ENCODE results near the gene VSTM4.
A peak's percentile ranks its signal among the peaks of the same experiment; 100 is the strongest.

Gene VSTM4

GRCh38 chr10:49115015-49115795 is at the start of gene VSTM4:
Gene VSTM4, minus strand, starts transcription at chr10:49115522. Its CDS starts 37 bp downstream, at chr10:49115485.
- Mint-ChIP-seq H3K4me3 (peak within 1 kb of the TSS; percentile 64 to 73), H3K4me1 (no peaks in the 10 kb centered on the region), H3K27ac (no peak within 1 kb of the TSS), H3K27me3 (peaks cover 7 to 25% of the 10 kb centered on the region in 2 donors), H3K9me3 (no peaks in the 10 kb centered on the region), H3K36me3 (peaks cover 0 to 2% of the 10 kb centered on the region in 2 donors)
- ATAC-seq (replicated peaks) (peak; percentile 62 to 65), DNase-seq (no peak)

- Mint-ChIP-seq H3K4me3 (no peak overlapping the region), H3K27ac (no peak overlapping the region), H3K9me3 (no peaks in the 10 kb centered on the region), H3K27me3 (no peaks in the 10 kb centered on the region), H3K4me1 (peaks cover 32 to 40% of the 10 kb centered on the region in 2 donors), H3K36me3 (peaks cover 54 to 81% of the 10 kb centered on the region in 2 donors)
- DNase-seq, result no peak
- ATAC-seq (replicated peaks), result peak; percentile 87
Observed at GRCh38 chr10:49164559-49165188, 49.4 kb upstream of the VSTM4 start.

- DNase-seq, result no peak
- no peaks in the 10 kb centered on the region for H3K9me3 Mint-ChIP-seq
- no peaks in the 10 kb centered on the region for H3K27me3 Mint-ChIP-seq
- peaks cover 29 to 35% of the 10 kb centered on the region in 2 donors for H3K4me1 Mint-ChIP-seq
- peaks cover 58 to 80% of the 10 kb centered on the region in 2 donors for H3K36me3 Mint-ChIP-seq
- no peak overlapping the region for H3K4me3 Mint-ChIP-seq
- no peak overlapping the region for H3K27ac Mint-ChIP-seq
- no peak for ATAC-seq (replicated peaks)
Observed at GRCh38 chr10:49163741-49164140, 48.4 kb upstream of the VSTM4 start.

GRCh38 chr10:49162761-49163310 is 47.5 kb upstream of the VSTM4 start:
- H3K36me3 Mint-ChIP-seq, result peaks cover 58 to 75% of the 10 kb centered on the region in 2 donors
- H3K27me3 Mint-ChIP-seq, result no peaks in the 10 kb centered on the region
- peaks cover 26 to 29% of the 10 kb centered on the region in 2 donors for H3K4me1 Mint-ChIP-seq
- peak overlapping the region; percentile 43 for H3K27ac Mint-ChIP-seq
- DNase-seq (no peak), ATAC-seq (replicated peaks) (no peak)
- no peaks in the 10 kb centered on the region for H3K9me3 Mint-ChIP-seq
- no peak overlapping the region for H3K4me3 Mint-ChIP-seq

GRCh38 chr10:49162063-49162462 is 46.7 kb upstream of the VSTM4 start:
- peaks cover 23 to 29% of the 10 kb centered on the region in 2 donors for H3K4me1 Mint-ChIP-seq
- ATAC-seq (replicated peaks), result no peak

GRCh38 chr10:49161411-49161997 is 46.2 kb upstream of the VSTM4 start:
- DNase-seq (no peak), ATAC-seq (replicated peaks) (no peak)
- no peak overlapping the region for H3K4me3 Mint-ChIP-seq
- no peak overlapping the region for H3K27ac Mint-ChIP-seq
- no peaks in the 10 kb centered on the region for H3K27me3 Mint-ChIP-seq
- H3K4me1 Mint-ChIP-seq, result peaks cover 22 to 29% of the 10 kb centered on the region in 2 donors
- peaks cover 69 to 81% of the 10 kb centered on the region in 2 donors for H3K36me3 Mint-ChIP-seq
- peaks cover 0 to 2% of the 10 kb centered on the region in 2 donors for H3K9me3 Mint-ChIP-seq

More at GRCh38 chr10:49162063-49162462, 46.7 kb upstream of the VSTM4 start:
- Mint-ChIP-seq H3K36me3 (peaks cover 65 to 79% of the 10 kb centered on the region in 2 donors), H3K27me3 (no peaks in the 10 kb centered on the region), H3K9me3 (peaks cover 0 to 2% of the 10 kb centered on the region in 2 donors), H3K4me3 (no peak overlapping the region), H3K27ac (no peak overlapping the region)
- no peak for DNase-seq

GRCh38 chr10:49160814-49161213 is 45.5 kb upstream of the VSTM4 start:
- H3K4me3 Mint-ChIP-seq, result no peak overlapping the region
- no peak for ATAC-seq (replicated peaks)
- peaks cover 0 to 2% of the 10 kb centered on the region in 2 donors for H3K9me3 Mint-ChIP-seq
- H3K36me3 Mint-ChIP-seq, result peaks cover 69 to 81% of the 10 kb centered on the region in 2 donors
- no peaks in the 10 kb centered on the region for H3K27me3 Mint-ChIP-seq
- peaks cover 17 to 24% of the 10 kb centered on the region in 2 donors for H3K4me1 Mint-ChIP-seq
- no peak overlapping the region for H3K27ac Mint-ChIP-seq
- DNase-seq, result no peak

GRCh38 chr10:49160110-49160509 is 44.8 kb upstream of the VSTM4 start:
- no peak overlapping the region for H3K4me3 Mint-ChIP-seq
- ATAC-seq (replicated peaks), result no peak
- peaks cover 0 to 2% of the 10 kb centered on the region in 2 donors for H3K9me3 Mint-ChIP-seq
- no peaks in the 10 kb centered on the region for H3K27me3 Mint-ChIP-seq
- H3K36me3 Mint-ChIP-seq, result peaks cover 72 to 82% of the 10 kb centered on the region in 2 donors
- no peak overlapping the region for H3K27ac Mint-ChIP-seq
- H3K4me1 Mint-ChIP-seq, result peaks cover 16 to 23% of the 10 kb centered on the region in 2 donors
- no peak for DNase-seq

GRCh38 chr10:49158915-49159314 is 43.6 kb upstream of the VSTM4 start:
- no peak for DNase-seq
- H3K27me3 Mint-ChIP-seq, result no peaks in the 10 kb centered on the region
- ATAC-seq (replicated peaks), result no peak
- peaks cover 68 to 80% of the 10 kb centered on the region in 2 donors for H3K36me3 Mint-ChIP-seq
- H3K4me3 Mint-ChIP-seq, result no peak overlapping the region
- H3K27ac Mint-ChIP-seq, result no peak overlapping the region
- H3K9me3 Mint-ChIP-seq, result peaks cover 0 to 2% of the 10 kb centered on the region in 2 donors
- peaks cover 7 to 12% of the 10 kb centered on the region in 2 donors for H3K4me1 Mint-ChIP-seq

GRCh38 chr10:49158404-49158803 is 43.1 kb upstream of the VSTM4 start:
- DNase-seq (no peak), ATAC-seq (replicated peaks) (no peak)
- Mint-ChIP-seq H3K27ac (no peak overlapping the region), H3K4me3 (no peak overlapping the region), H3K9me3 (peaks cover 0 to 2% of the 10 kb centered on the region in 2 donors), H3K27me3 (no peaks in the 10 kb centered on the region), H3K4me1 (peaks cover 7 to 11% of the 10 kb centered on the region in 2 donors), H3K36me3 (peaks cover 68 to 75% of the 10 kb centered on the region in 2 donors)

- Mint-ChIP-seq H3K4me1 (peaks cover 4 to 17% of the 10 kb centered on the region in 2 donors), H3K27ac (no peak overlapping the region), H3K27me3 (no peaks in the 10 kb centered on the region), H3K9me3 (peaks cover 0 to 2% of the 10 kb centered on the region in 2 donors), H3K4me3 (no peak overlapping the region), H3K36me3 (peaks cover 62 to 63% of the 10 kb centered on the region in 2 donors)
- ATAC-seq (replicated peaks) (no peak), DNase-seq (no peak)
Observed at GRCh38 chr10:49157229-49157628, 41.9 kb upstream of the VSTM4 start.

- Mint-ChIP-seq H3K9me3 (peaks cover 0 to 2% of the 10 kb centered on the region in 2 donors), H3K4me1 (peaks cover 2 to 17% of the 10 kb centered on the region in 2 donors), H3K27me3 (peaks cover 7 to 11% of the 10 kb centered on the region in 2 donors), H3K36me3 (peaks cover 41 to 43% of the 10 kb centered on the region in 2 donors), H3K27ac (no peak overlapping the region), H3K4me3 (no peak overlapping the region)
- ATAC-seq (replicated peaks) (no peak), DNase-seq (no peak)
Observed at GRCh38 chr10:49154641-49155040, 39.3 kb upstream of the VSTM4 start.

GRCh38 chr10:49153971-49154370 is 38.6 kb upstream of the VSTM4 start:
- peaks cover 7 to 13% of the 10 kb centered on the region in 2 donors for H3K27me3 Mint-ChIP-seq
- ATAC-seq (replicated peaks), result no peak
- H3K36me3 Mint-ChIP-seq, result peaks cover 37 to 40% of the 10 kb centered on the region in 2 donors
- no peak for DNase-seq
- H3K4me1 Mint-ChIP-seq, result peaks cover 2 to 17% of the 10 kb centered on the region in 2 donors
- peaks cover 0 to 2% of the 10 kb centered on the region in 2 donors for H3K9me3 Mint-ChIP-seq
- no peak overlapping the region for H3K4me3 Mint-ChIP-seq
- no peak overlapping the region for H3K27ac Mint-ChIP-seq

- H3K36me3 Mint-ChIP-seq, result peaks cover 38 to 41% of the 10 kb centered on the region in 2 donors
- DNase-seq (no peak), ATAC-seq (replicated peaks) (peak; percentile 8 to 22)
- H3K9me3 Mint-ChIP-seq, result peaks cover 5 to 6% of the 10 kb centered on the region in 2 donors
- H3K27ac Mint-ChIP-seq, result peak overlapping the region; percentile 15
- H3K4me3 Mint-ChIP-seq, result no peak overlapping the region
- peaks cover 7 to 22% of the 10 kb centered on the region in 2 donors for H3K4me1 Mint-ChIP-seq
- peaks cover 11 to 17% of the 10 kb centered on the region in 2 donors for H3K27me3 Mint-ChIP-seq
Observed at GRCh38 chr10:49153115-49153514, 37.8 kb upstream of the VSTM4 start.
